Stimulated activated CD8-positive, alpha-beta memory T cell treated with anti-CD3 and anti-CD28 coated beads, Interleukin-4, amount 100 ng/mL, for 24 hours (primary cell): Measurements from ENCODE around the gene S100P.
"Not testable (repeated sequence)": the region's sequence is repeated elsewhere in the genome, so short reads cannot be mapped to it uniquely, and the experiment has no call there.

ENCODE experiments used
- DNase-seq: peaks from one replicate; pipeline ENCODE4 v3.0.0-alpha.2; 2020; ENCODE audit warnings: low read depth

S100P gene

GRCh38 chr4:6724421-6725111 is 30.9 kb downstream of the S100P start:
- DNase-seq, result no peak

- not testable (repeated sequence) for DNase-seq
These were observed 31.8 kb downstream of the S100P start for GRCh38 chr4:6725427-6725961.

GRCh38 chr4:6727081-6727942 is 33.6 kb downstream of the S100P start:
- DNase-seq, result no peak

GRCh38 chr4:6727943-6728250 is 34.2 kb downstream of the S100P start:
- DNase-seq, result no peak

- DNase-seq, result no peak
These were observed 34.8 kb downstream of the S100P start for GRCh38 chr4:6728320-6729029.

GRCh38 chr4:6730603-6731317 is 37.1 kb downstream of the S100P start:
- DNase-seq, result no peak

- DNase-seq, result no peak
These were observed 37.6 kb downstream of the S100P start for GRCh38 chr4:6731318-6731675.

GRCh38 chr4:6731780-6732179 is 38.1 kb downstream of the S100P start:
- no peak for DNase-seq

- no peak for DNase-seq
These were observed 39.0 kb downstream of the S100P start for GRCh38 chr4:6732441-6733357.

- no peak for DNase-seq
These were observed 39.9 kb downstream of the S100P start for GRCh38 chr4:6733358-6734164.

- no peak for DNase-seq
These were observed 40.6 kb downstream of the S100P start for GRCh38 chr4:6734165-6734786.

- DNase-seq, result no peak
These were observed 46.2 kb downstream of the S100P start for GRCh38 chr4:6739920-6740319.

- DNase-seq, result no peak
These were observed 46.7 kb downstream of the S100P start for GRCh38 chr4:6740347-6740746.

- no peak for DNase-seq
These were observed 48.8 kb downstream of the S100P start for GRCh38 chr4:6742507-6742906.

- DNase-seq, result no peak
These were observed 49.3 kb downstream of the S100P start for GRCh38 chr4:6742989-6743388.
